NB4 (cell line): ENCODE results near the gene FAM120A.

Source experiments
- CTCF ChIP-seq: IDR thresholded peaks from one replicate; pipeline ENCODE4 v1.5.1; 2012; ENCODE audit warnings: low read depth, low read length
- POLR2A ChIP-seq: IDR thresholded peaks from 2 replicates; pipeline ENCODE4 v1.6.1; 2011; ENCODE audit warnings: mild to moderate bottlenecking; ENCODE audit not compliant: insufficient read length; ENCODE audit errors: extremely low read depth

GRCh38 chr9:93589688-93590087 lies 138.2 kb downstream of the FAM120A start:
- TF ChIP-seq CTCF (no peak), POLR2A (no peak)
